H9 (cell line): ENCODE results near the gene GALNT2. TPM values are rescaled to one million over a fixed set of nuclear protein-coding genes. Genes with fewer than 3 reads are reported as not detected.

Experiments used
- DNase-seq: peaks from one replicate; pipeline ENCODE4 v3.0.0-alpha.2; 2017
- H2AFZ ChIP-seq: one replicate; pipeline ENCODE4 v1.6.1; 2013; ENCODE audit warnings: mild to moderate bottlenecking, low read length, control low read depth, moderate library complexity
- H2AK5ac ChIP-seq: 2 replicates; pipeline ENCODE4 v1.6.1; 2013; ENCODE audit warnings: low read length, control low read depth, mixed read lengths; ENCODE audit not compliant: insufficient read length
- H2BK120ac ChIP-seq: one replicate; pipeline ENCODE4 v1.6.1; 2013; ENCODE audit warnings: low read depth, mild to moderate bottlenecking, low read length, control low read depth, inconsistent platforms; ENCODE audit not compliant: poor library complexity, severe bottlenecking
- H2BK12ac ChIP-seq: 2 replicates; pipeline ENCODE4 v1.6.1; 2013; ENCODE audit warnings: low read length, control low read depth, mixed read lengths, low read depth; ENCODE audit not compliant: insufficient read length
- H2BK15ac ChIP-seq: 2 replicates; pipeline ENCODE4 v1.6.1; 2013; ENCODE audit warnings: low read depth, low read length, control low read depth
- H2BK20ac ChIP-seq: one replicate; pipeline ENCODE4 v1.6.1; 2013; ENCODE audit warnings: low read depth, mild to moderate bottlenecking, low read length, control low read depth, inconsistent platforms; ENCODE audit not compliant: poor library complexity, severe bottlenecking
- H2BK5ac ChIP-seq: 2 replicates; pipeline ENCODE4 v1.6.1; 2013; ENCODE audit warnings: low read length, control low read depth, mixed read lengths; ENCODE audit not compliant: insufficient read length
- H3K14ac ChIP-seq: 2 replicates; pipeline ENCODE4 v1.6.1; 2013; ENCODE audit warnings: low read length, control low read depth; ENCODE audit not compliant: insufficient read depth
- H3K18ac ChIP-seq: 2 replicates; pipeline ENCODE4 v1.6.1; 2013; ENCODE audit warnings: low read depth, mild to moderate bottlenecking, mixed read lengths, low read length, control low read depth; ENCODE audit not compliant: insufficient read length
- H3K23ac ChIP-seq: 2 replicates; pipeline ENCODE4 v1.6.1; 2013; ENCODE audit warnings: low read length, control low read depth, mixed read lengths, low read depth; ENCODE audit not compliant: insufficient read length
- H3K23me2 ChIP-seq: 2 replicates; pipeline ENCODE4 v1.6.1; 2013; ENCODE audit warnings: low read depth, mild to moderate bottlenecking, mixed read lengths, low read length, control low read depth; ENCODE audit not compliant: insufficient read length, poor library complexity, severe bottlenecking
- H3K27ac ChIP-seq: 2 replicates; pipeline ENCODE4 v1.5.1; 2013; ENCODE audit warnings: low read length, control low read depth, mixed read lengths, low read depth; ENCODE audit not compliant: insufficient read length
- H3K27me3 ChIP-seq: 2 replicates; pipeline ENCODE4 v1.6.1; 2013; ENCODE audit warnings: low read length, control low read depth, inconsistent platforms; ENCODE audit not compliant: insufficient read depth
- H3K4ac ChIP-seq: 2 replicates; pipeline ENCODE4 v1.6.1; 2013; ENCODE audit warnings: low read depth, mild to moderate bottlenecking, control low read depth, inconsistent platforms, low read length, moderate library complexity
- H3K4me1 ChIP-seq: 2 replicates; pipeline ENCODE4 v1.6.1; 2013; ENCODE audit warnings: low read length, control low read depth, inconsistent platforms; ENCODE audit not compliant: insufficient read depth
- H3K4me2 ChIP-seq: 2 replicates; pipeline ENCODE4 v1.6.1; 2013; ENCODE audit warnings: low read length, control low read depth, mixed read lengths; ENCODE audit not compliant: insufficient read length, insufficient read depth
- H3K56ac ChIP-seq: 2 replicates; pipeline ENCODE4 v1.6.1; 2013; ENCODE audit warnings: low read depth, mild to moderate bottlenecking, mixed read lengths, low read length, control low read depth; ENCODE audit not compliant: insufficient read length
- H3K79me1 ChIP-seq: 2 replicates; pipeline ENCODE4 v1.6.1; 2013; ENCODE audit warnings: low read depth, mild to moderate bottlenecking, moderate library complexity, low read length, control low read depth, inconsistent platforms; ENCODE audit not compliant: insufficient read depth, poor library complexity, severe bottlenecking
- H3K79me2 ChIP-seq: 2 replicates; pipeline ENCODE4 v1.6.1; 2013; ENCODE audit warnings: low read length, control low read depth, inconsistent platforms; ENCODE audit not compliant: insufficient read depth
- H3K9ac ChIP-seq: 2 replicates; pipeline ENCODE4 v1.6.1; 2013; ENCODE audit warnings: low read length, control low read depth, mixed read lengths; ENCODE audit not compliant: insufficient read length; ENCODE audit errors: extremely low read depth
- H3K9me3 ChIP-seq: one replicate; pipeline ENCODE4 v1.6.1; 2013; ENCODE audit warnings: low read depth, low read length, inconsistent platforms; ENCODE audit not compliant: control insufficient read depth
- H3T11ph ChIP-seq: one replicate; pipeline ENCODE4 v1.6.1; 2013; ENCODE audit warnings: mild to moderate bottlenecking, low read length, control low read depth, inconsistent platforms
- H4K20me1 ChIP-seq: one replicate; pipeline ENCODE4 v1.6.1; 2013; ENCODE audit not compliant: control insufficient read depth, insufficient read length, insufficient read depth
- H4K5ac ChIP-seq: 2 replicates; pipeline ENCODE4 v1.6.1; 2013; ENCODE audit warnings: low read depth, mild to moderate bottlenecking, mixed read lengths, low read length, control low read depth; ENCODE audit not compliant: insufficient read length
- H4K8ac ChIP-seq: replicated peaks from 2 replicates; pipeline ENCODE4 v1.6.1; 2013; ENCODE audit warnings: low read length, control low read depth, mixed read lengths, low read depth; ENCODE audit not compliant: insufficient read length
- H4K91ac ChIP-seq: 2 replicates; pipeline ENCODE4 v1.6.1; 2013; ENCODE audit warnings: low read depth, mild to moderate bottlenecking, moderate library complexity, mixed read lengths, low read length, control low read depth; ENCODE audit not compliant: insufficient read length
- H3K27ac Mint-ChIP-seq, 3 experiments: 2 replicates in 2 of 3; 3 replicates in 1 of 3; pipeline ENCODE4 v1.8.0; 2020 to 2021; ENCODE audit warnings: mixed read lengths in 3 of 3, mild to moderate bottlenecking in 1 of 3, moderate library complexity in 1 of 3
- H3K27me3 Mint-ChIP-seq: 2 replicates; pipeline ENCODE4 v1.8.0; 2021; ENCODE audit warnings: low read depth, mild to moderate bottlenecking, moderate library complexity, mixed read lengths
- H3K36me3 Mint-ChIP-seq, 3 experiments: 2 replicates in 2 of 3; 3 replicates in 1 of 3; pipeline ENCODE4 v1.8.0; 2020 to 2021; ENCODE audit warnings: low read depth in 3 of 3, mixed read lengths in 3 of 3; ENCODE audit not compliant: insufficient read depth in 1 of 3
- H3K4me1 Mint-ChIP-seq, 2 experiments: 2 replicates each; pipeline ENCODE4 v1.8.0; 2020; ENCODE audit warnings: mixed read lengths in 2 of 2
- H3K4me3 Mint-ChIP-seq, 2 experiments: 2 replicates in 1 of 2; 3 replicates in 1 of 2; pipeline ENCODE4 v1.8.0; 2020 to 2021; ENCODE audit warnings: mild to moderate bottlenecking in 2 of 2, mixed read lengths in 2 of 2, moderate library complexity in 1 of 2
- H3K9me3 Mint-ChIP-seq, 2 experiments: 2 replicates in 1 of 2; 3 replicates in 1 of 2; pipeline ENCODE4 v1.8.0; 2020; ENCODE audit warnings: mild to moderate bottlenecking in 2 of 2, mixed read lengths in 2 of 2, moderate library complexity in 1 of 2
- CTCF ChIP-seq: fragments of 200-600 bp; sonication (generic); conservative IDR thresholded peaks from 3 replicates; pipeline ENCODE4 v1.8.0; 2021; ENCODE audit warnings: antibody characterized with exemption, mild to moderate bottlenecking
- WGBS: extraction: QIAGEN DNeasy Blood & Tissue Kit; methylation state at CpG from one replicate; pipeline ENCODE4 v1.1.7; 2013; ENCODE audit warnings: missing lambda C conversion rate, low lambda C conversion rate, mixed read lengths; ENCODE audit not compliant: insufficient read length; ENCODE audit errors: extremely low coverage; 5-methylcytosine and 5-hydroxymethylcytosine counted together
- total RNA-seq: library from RNA; stranded (reverse); gene quantifications from 2 replicates; pipeline ENCODE4 v1.2.1, GENCODE V29; 2021

GALNT2 gene
- total RNA-seq, 1 experiment from 2014 or later = 57.6 TPM

- no peak overlapping the region for H3K9ac ChIP-seq
- H4K8ac ChIP-seq = no peak overlapping the region
- H2BK20ac ChIP-seq = no peak overlapping the region
- H4K5ac ChIP-seq = no peak overlapping the region
- DNase-seq = no peak
- no peak overlapping the region for H3T11ph ChIP-seq
- H3K56ac ChIP-seq = no peak overlapping the region
- H3K27me3 ChIP-seq = no peaks in the 10 kb centered on the region
- H4K20me1 ChIP-seq = peaks cover 3% of the 10 kb centered on the region
- no peak overlapping the region for H2AK5ac ChIP-seq
- no peak overlapping the region for H3K4ac ChIP-seq
- H2BK15ac ChIP-seq = no peak overlapping the region
- no peaks in the 10 kb centered on the region for H3K9me3 ChIP-seq
- H3K23me2 ChIP-seq = no peaks in the 10 kb centered on the region
- H3K36me3 Mint-ChIP-seq = peaks cover 37 to 58% (median 48%) of the 10 kb centered on the region in 3 experiments
- no peak overlapping the region for H4K91ac ChIP-seq
- H3K79me2 ChIP-seq = no peaks in the 10 kb centered on the region
- H3K4me3 Mint-ChIP-seq = no peak overlapping the region
- H3K9me3 Mint-ChIP-seq = no peaks in the 10 kb centered on the region; a peak in 1 of 5 replicates
- H3K27me3 Mint-ChIP-seq = no peaks in the 10 kb centered on the region
- H2BK120ac ChIP-seq = no peak overlapping the region
- no peaks in the 10 kb centered on the region for H3K4me1 ChIP-seq
- TF ChIP-seq CTCF = no peak
- no peak overlapping the region for H3K27ac Mint-ChIP-seq
- H3K4me1 Mint-ChIP-seq = peaks cover 5 to 6% of the 10 kb centered on the region in 2 experiments
- H2BK5ac ChIP-seq = no peak overlapping the region
- H2BK12ac ChIP-seq = no peak overlapping the region
- H3K27ac ChIP-seq = no peak overlapping the region
- H3K18ac ChIP-seq = no peak overlapping the region
- H3K79me1 ChIP-seq = no peaks in the 10 kb centered on the region
- no CpG with 5 or more reads among the region's 23 CpGs for WGBS
- H3K14ac ChIP-seq = no peak overlapping the region
- H3K4me2 ChIP-seq = no peak overlapping the region
- H2AFZ ChIP-seq = no peak overlapping the region
- no peak overlapping the region for H3K23ac ChIP-seq
Observed at GRCh38 chr1:230322967-230323547, 256.0 kb downstream of the GALNT2 start.
